ENCODE results near the gene FASTK. TPM values are rescaled to one million over a fixed set of nuclear protein-coding genes. Genes with fewer than 3 reads are reported as not detected.

The FASTK gene
- total and polyA plus RNA-seq, 2 of the 4 experiments (the other 2 are of a cell fraction) = 53.8 to 115 TPM

- Histone ChIP-seq H2BK120ac (ENCODE audit: low read depth, low read length) (no peak overlapping the region), H3K27ac (ENCODE audit: insufficient read depth, low read length) (no peak overlapping the region), H3K9ac (ENCODE audit: low read depth, low read length) (no peak overlapping the region), H4K5ac (ENCODE audit: low read depth, low read length) (no peak overlapping the region), H2AK9ac (replicated peaks; ENCODE audit: low read depth, low read length, poor library complexity) (no peak overlapping the region), H3K14ac (replicated peaks; ENCODE audit: low read depth, low read length) (no peak overlapping the region), H3K36me3 (ENCODE audit: control insufficient read depth, insufficient read depth, low read length) (peaks cover 68% of the 10 kb centered on the region), H3K56ac (ENCODE audit: extremely low read depth, insufficient read depth, low read length) (no peak overlapping the region), H4K91ac (ENCODE audit: insufficient read depth, low read depth, low read length) (no peak overlapping the region), H3K9me1 (ENCODE audit: insufficient read depth, low read length) (no peaks in the 10 kb centered on the region), H2BK20ac (ENCODE audit: low read depth, low read length) (no peak overlapping the region), H3K18ac (ENCODE audit: low read depth, low read length) (no peak overlapping the region), H4K20me1 (ENCODE audit: insufficient read depth, low read length) (peaks cover 36% of the 10 kb centered on the region), H2BK5ac (ENCODE audit: low read depth, low read length, poor library complexity, severe bottlenecking) (no peak overlapping the region), H3K9me3 (ENCODE audit: control insufficient read depth, insufficient read depth, low read length) (no peaks in the 10 kb centered on the region), H3K4me3 (ENCODE audit: insufficient read depth, low read depth, low read length) (no peak overlapping the region), H3K23ac (ENCODE audit: low read depth, low read length) (no peak overlapping the region), H3K4me2 (ENCODE audit: low read depth, low read length) (no peak overlapping the region), H2BK15ac (ENCODE audit: low read depth, low read length) (no peak overlapping the region), H3K4me1 (ENCODE audit: control insufficient read depth, insufficient read depth, low read length) (no peaks in the 10 kb centered on the region), H4K8ac (ENCODE audit: low read depth in 2 of 2, low read length in 2 of 2) (no peak overlapping the region), H3K27me3 (ENCODE audit: control insufficient read depth, insufficient read depth, low read length) (no peaks in the 10 kb centered on the region), H2AK5ac (ENCODE audit: low read depth, low read length) (no peak overlapping the region), H3K79me1 (ENCODE audit: low read depth in 1 of 2, low read length in 2 of 2) (peaks cover 8 to 33% of the 10 kb centered on the region in 2 experiments), H3K4ac (ENCODE audit: low read depth, low read length) (no peak overlapping the region), H2AFZ (replicated peaks; ENCODE audit: low read length, poor library complexity) (peak overlapping the region; percentile 3)
- CTCF ChIA-PET = interaction anchor here (1.0 kb wide), 4 partner anchors 8 to 120 kb away, joined by 3 to 11 read pairs (median 5); no protein-coding TSS in a partner anchor
- POLR2A ChIA-PET (ENCODE audit: unreplicated experiment) = no interaction called here
- in situ Hi-C loops (cut with MboI; ENCODE audit: low sequenced_read_pairs) = loop anchor here (10.0 to 25.0 kb wide), 2 partner anchors 182 to 336 kb away; no protein-coding TSS in a partner anchor
- WGBS, 2 experiments (ENCODE audit: extremely low coverage in 2 of 2, insufficient read length in 1 of 2) = 92% methylated on average over 42 of the region's 50 CpGs; no CpG with 5 or more reads in 1 of the 2 experiments
- ATAC-seq (ENCODE audit: low read depth) (no peak), DNase-seq (no peak)
- intact Hi-C loops (cut with micrococcal nuclease) = loop anchor here (5.0 kb wide), 1 partner anchor 179 kb away; no protein-coding TSS in a partner anchor
- BruUV-seq (replicated peaks) = no TSS peak
- no peak for TF ChIP-seq RCOR1 (IDR thresholded peaks at IDR 0.05; ENCODE audit: insufficient replicate concordance, low read length)
- TF ChIP-seq RFX5 (IDR thresholded peaks at IDR 0.05; ENCODE audit: low read depth, low read length) = no peak
- TF ChIP-seq BHLHE40 (IDR thresholded peaks at IDR 0.05; ENCODE audit: low read depth, low read length) = no peak
- TF ChIP-seq, protein P1, sequence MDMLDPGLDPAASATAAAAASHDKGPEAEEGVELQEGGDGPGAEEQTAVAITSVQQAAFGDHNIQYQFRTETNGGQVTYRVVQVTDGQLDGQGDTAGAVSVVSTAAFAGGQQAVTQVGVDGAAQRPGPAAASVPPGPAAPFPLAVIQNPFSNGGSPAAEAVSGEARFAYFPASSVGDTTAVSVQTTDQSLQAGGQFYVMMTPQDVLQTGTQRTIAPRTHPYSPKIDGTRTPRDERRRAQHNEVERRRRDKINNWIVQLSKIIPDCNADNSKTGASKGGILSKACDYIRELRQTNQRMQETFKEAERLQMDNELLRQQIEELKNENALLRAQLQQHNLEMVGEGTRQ (IDR thresholded peaks at IDR 0.05; ENCODE audit: low read depth, low read length) = no peak
- no peak for TF ChIP-seq SMC3 (IDR thresholded peaks at IDR 0.05; ENCODE audit: low read depth, low read length)
- TF ChIP-seq RAD21 (IDR thresholded peaks at IDR 0.05; ENCODE audit: low read length) = no peak
- no peak for TF ChIP-seq POLR2A (IDR thresholded peaks at IDR 0.05; ENCODE audit: low read depth, low read length)
- TF ChIP-seq MXI1 (IDR thresholded peaks at IDR 0.05; ENCODE audit: borderline replicate concordance, low read depth, low read length) = no peak
- no peak for TF ChIP-seq CHD1 (IDR thresholded peaks at IDR 0.05; ENCODE audit: low read depth, low read length)
- TF ChIP-seq, protein P2, sequence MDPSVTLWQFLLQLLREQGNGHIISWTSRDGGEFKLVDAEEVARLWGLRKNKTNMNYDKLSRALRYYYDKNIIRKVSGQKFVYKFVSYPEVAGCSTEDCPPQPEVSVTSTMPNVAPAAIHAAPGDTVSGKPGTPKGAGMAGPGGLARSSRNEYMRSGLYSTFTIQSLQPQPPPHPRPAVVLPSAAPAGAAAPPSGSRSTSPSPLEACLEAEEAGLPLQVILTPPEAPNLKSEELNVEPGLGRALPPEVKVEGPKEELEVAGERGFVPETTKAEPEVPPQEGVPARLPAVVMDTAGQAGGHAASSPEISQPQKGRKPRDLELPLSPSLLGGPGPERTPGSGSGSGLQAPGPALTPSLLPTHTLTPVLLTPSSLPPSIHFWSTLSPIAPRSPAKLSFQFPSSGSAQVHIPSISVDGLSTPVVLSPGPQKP (IDR thresholded peaks at IDR 0.05; ENCODE audit: borderline replicate concordance, low read depth, low read length) = no peak
- no peak for TF ChIP-seq NFE2L2 (IDR thresholded peaks at IDR 0.05; ENCODE audit: low read depth, low read length)
- no peak for TF ChIP-seq FOS (IDR thresholded peaks at IDR 0.05; ENCODE audit: low read depth, low read length)
- TF ChIP-seq CEBPB (IDR thresholded peaks at IDR 0.05; ENCODE audit: low read depth, low read length) = no peak
- no peak for TF ChIP-seq CTCF (conservative IDR thresholded peaks at IDR 0.05; ENCODE audit: low read depth, low read length)
- TF ChIP-seq MAZ (IDR thresholded peaks at IDR 0.05; ENCODE audit: borderline replicate concordance, low read depth, low read length) = no peak
- no peak for TF ChIP-seq MAFK (IDR thresholded peaks at IDR 0.05; ENCODE audit: low read depth, low read length)
- dilution Hi-C loops (cut with HindIII; ENCODE audit: low sequenced_read_pairs, unreplicated experiment) = no loop called here
Observed at GRCh38 chr7:151123158-151123821, 42.7 kb upstream of the FASTK start.
